Stimulated activated CD8-positive, alpha-beta memory T cell treated with anti-CD3 and anti-CD28 coated beads, Interleukin-15, amount 100 ng/mL, for 24 hours (primary cell): ENCODE measurements around the gene AGPAT4.
"Not testable (repeated sequence)": the region's sequence is repeated elsewhere in the genome, so short reads cannot be mapped to it uniquely, and the experiment has no call there.

Experiments used
- DNase-seq: peaks from one replicate; pipeline ENCODE4 v3.0.0-alpha.2; 2020; ENCODE audit warnings: low read depth

AGPAT4 gene

GRCh38 chr6:161227004-161227960 lies 46.6 kb downstream of the AGPAT4 start:
- DNase-seq, result no peak

- no peak for DNase-seq
Measured at GRCh38 chr6:161226009-161226964, 47.6 kb downstream of the AGPAT4 start.

GRCh38 chr6:161225681-161226008 lies 48.2 kb downstream of the AGPAT4 start:
- no peak for DNase-seq

GRCh38 chr6:161224951-161225680 lies 48.7 kb downstream of the AGPAT4 start:
- not testable (repeated sequence) for DNase-seq

- no peak for DNase-seq
Measured at GRCh38 chr6:161223646-161224045, 50.2 kb downstream of the AGPAT4 start.

- no peak for DNase-seq
Measured at GRCh38 chr6:161222706-161223234, 51.1 kb downstream of the AGPAT4 start.

- DNase-seq, result no peak
Measured at GRCh38 chr6:161220346-161220745, 53.5 kb downstream of the AGPAT4 start.

GRCh38 chr6:161219680-161220079 lies 54.2 kb downstream of the AGPAT4 start:
- DNase-seq, result no peak

GRCh38 chr6:161218222-161218621 lies 55.6 kb downstream of the AGPAT4 start:
- no peak for DNase-seq

- DNase-seq, result no peak
Measured at GRCh38 chr6:161217628-161218027, 56.2 kb downstream of the AGPAT4 start.

GRCh38 chr6:161216616-161217205 lies 57.1 kb downstream of the AGPAT4 start:
- no peak for DNase-seq

GRCh38 chr6:161215876-161216615 lies 57.8 kb downstream of the AGPAT4 start:
- DNase-seq, result no peak

GRCh38 chr6:161215193-161215592 lies 58.7 kb downstream of the AGPAT4 start:
- no peak for DNase-seq

GRCh38 chr6:161214722-161215121 lies 59.1 kb downstream of the AGPAT4 start:
- no peak for DNase-seq

GRCh38 chr6:161212902-161213301 lies 61.0 kb downstream of the AGPAT4 start:
- no peak for DNase-seq

GRCh38 chr6:161211380-161212035 lies 62.4 kb downstream of the AGPAT4 start:
- no peak for DNase-seq

GRCh38 chr6:161210857-161211256 lies 63.0 kb downstream of the AGPAT4 start:
- no peak for DNase-seq

GRCh38 chr6:161207200-161207599 lies 66.7 kb downstream of the AGPAT4 start:
- DNase-seq, result no peak

- DNase-seq, result no peak
Measured at GRCh38 chr6:161204866-161205557, 68.8 kb downstream of the AGPAT4 start.
